Breast epithelium (tissue), 4 donors: ENCODE measurements around the gene STX8. TPM values are rescaled to one million over a fixed set of nuclear protein-coding genes. Genes with fewer than 3 reads are reported as not detected.

ENCODE experiments used
- DNase-seq, 2 donors: peaks; one replicate each; pipeline ENCODE4 v3.0.0-alpha.2; 2019; ENCODE audit warnings: low spot score in 2 of 2
- H3K27ac ChIP-seq, 2 donors: fragments of 200-600 bp; sonication (generic) in 1 of 2; one replicate each; pipeline ENCODE4 v1.5.1; 2016 to 2019; ENCODE audit warnings: mild to moderate bottlenecking in 1 of 2
- H3K27me3 ChIP-seq, 2 donors: fragments of 200-600 bp; sonication (generic) in 1 of 2; one replicate each; pipeline versions ENCODE4 v1.5.1 to v1.6.0; 2017 to 2019; ENCODE audit warnings: control low read depth in 1 of 2, mild to moderate bottlenecking in 1 of 2
- H3K36me3 ChIP-seq: fragments of 200-600 bp; one replicate; pipeline ENCODE4 v1.5.1; 2019
- H3K4me1 ChIP-seq, 2 donors: fragments of 200-600 bp; sonication (generic); one replicate each; pipeline ENCODE4 v1.5.1; 2016 to 2019; ENCODE audit warnings: control low read depth in 1 of 2
- H3K4me3 ChIP-seq, 3 donors: fragments of 200-600 bp; sonication (generic); 1 replicate in 2 of 3; 2 replicates in 1 of 3; pipeline ENCODE4 v1.5.1; 2016 to 2019; ENCODE audit warnings: mild to moderate bottlenecking in 3 of 3, moderate library complexity in 2 of 3
- H3K9me3 ChIP-seq, 2 donors: fragments of 200-600 bp; sonication (generic) in 1 of 2; one replicate each; pipeline ENCODE4 v1.5.1; 2016 to 2019; ENCODE audit warnings: control low read depth in 1 of 2
- CTCF ChIP-seq, 3 donors: fragments of 450-650 bp; IDR thresholded peaks; one replicate each; pipeline ENCODE4 v1.5.1; 2016 to 2017; ENCODE audit warnings: antibody characterized with exemption in 3 of 3, mild to moderate bottlenecking in 3 of 3, moderate library complexity in 3 of 3
- POLR2A ChIP-seq: fragments of 450-650 bp; IDR thresholded peaks from one replicate; pipeline ENCODE4 v1.6.1; 2016; ENCODE audit warnings: antibody characterized with exemption, mild to moderate bottlenecking, moderate library complexity
- POLR2AphosphoS5 ChIP-seq, 3 donors: sonication (generic); formaldehyde crosslinking; IDR thresholded peaks; one replicate each; pipeline ENCODE4 v1.6.1; 2017; ENCODE audit warnings: antibody characterized with exemption in 3 of 3
- intact Hi-C: fragments of 100-400 bp; cut with DNase I; formaldehyde crosslinking; loops from one replicate; pipeline ENCODE4 v1.15.1; 2023; ENCODE audit warnings: low total_unique reads
- total RNA-seq, 3 donors: library from RNA; depleted of rRNA; stranded (reverse); fragments of >200 nt; gene quantifications; one replicate each; pipeline ENCODE4 v1.1.0, GENCODE V29; 2016

The STX8 gene
- total RNA-seq, 3 donors from 2014 or later, result 54.1 to 101 (median 60.4) TPM

- intact Hi-C loops, result no loop called here
- TF ChIP-seq CTCF (IDR thresholded peaks at IDR 0.05) (no peak), POLR2A (no peak), POLR2AphosphoS5 (IDR thresholded peaks at IDR 0.05) (no peak)
- H3K9me3 ChIP-seq, result no peaks in the 10 kb centered on the region
- no peaks in the 10 kb centered on the region for H3K27me3 ChIP-seq
- no peaks in the 10 kb centered on the region for H3K36me3 ChIP-seq
- no peak overlapping the region for H3K4me3 ChIP-seq
- H3K4me1 ChIP-seq, result no peaks in the 10 kb centered on the region
- DNase-seq, result no peak
- H3K27ac ChIP-seq, result no peak overlapping the region
These were observed 326.2 kb downstream of the STX8 start for GRCh38 chr17:9249245-9249953.

GRCh38 chr17:9247401-9247938 lies 328.1 kb downstream of the STX8 start:
- Histone ChIP-seq H3K27me3 (no peaks in the 10 kb centered on the region), H3K4me1 (no peaks in the 10 kb centered on the region), H3K4me3 (no peak overlapping the region), H3K9me3 (no peaks in the 10 kb centered on the region), H3K36me3 (no peaks in the 10 kb centered on the region), H3K27ac (no peak overlapping the region)
- TF ChIP-seq POLR2AphosphoS5 (IDR thresholded peaks at IDR 0.05), result no peak
- intact Hi-C loops, result no loop called here
- DNase-seq, result no peak

GRCh38 chr17:9244066-9245052 lies 331.3 kb downstream of the STX8 start:
- no peak for DNase-seq
- no peaks in the 10 kb centered on the region for H3K27me3 ChIP-seq
- no peak for TF ChIP-seq POLR2A
- no peak for TF ChIP-seq POLR2AphosphoS5 (IDR thresholded peaks at IDR 0.05)
- no peak for TF ChIP-seq CTCF (IDR thresholded peaks at IDR 0.05)
- H3K27ac ChIP-seq, result peak overlapping the region; percentile 65 to 83
- no peak overlapping the region for H3K4me3 ChIP-seq
- no peaks in the 10 kb centered on the region for H3K9me3 ChIP-seq
- peaks cover 0 to 5% of the 10 kb centered on the region in 2 donors for H3K4me1 ChIP-seq
- intact Hi-C loops, result no loop called here
- no peaks in the 10 kb centered on the region for H3K36me3 ChIP-seq

- no peak for TF ChIP-seq CTCF (IDR thresholded peaks at IDR 0.05)
- TF ChIP-seq POLR2A, result no peak
- TF ChIP-seq POLR2AphosphoS5 (IDR thresholded peaks at IDR 0.05), result no peak
- DNase-seq, result no peak
- intact Hi-C loops, result no loop called here
These were observed 332.6 kb downstream of the STX8 start for GRCh38 chr17:9242983-9243382.

GRCh38 chr17:9242497-9242881 lies 333.1 kb downstream of the STX8 start:
- Histone ChIP-seq H3K4me3 (no peak overlapping the region), H3K27me3 (no peaks in the 10 kb centered on the region), H3K36me3 (no peaks in the 10 kb centered on the region), H3K4me1 (peaks cover 0 to 5% of the 10 kb centered on the region in 2 donors), H3K27ac (peak overlapping the region in 1 of 2 donors; percentile 97), H3K9me3 (no peaks in the 10 kb centered on the region)
- DNase-seq, result no peak
- TF ChIP-seq POLR2AphosphoS5 (IDR thresholded peaks at IDR 0.05) (no peak), POLR2A (no peak), CTCF (IDR thresholded peaks at IDR 0.05) (no peak)
- intact Hi-C loops, result no loop called here

More at GRCh38 chr17:9242983-9243382, 332.6 kb downstream of the STX8 start:
- no peaks in the 10 kb centered on the region for H3K27me3 ChIP-seq
- H3K4me3 ChIP-seq, result no peak overlapping the region
- H3K4me1 ChIP-seq, result peaks cover 0 to 5% of the 10 kb centered on the region in 2 donors
- H3K36me3 ChIP-seq, result no peaks in the 10 kb centered on the region
- H3K27ac ChIP-seq, result peak overlapping the region; percentile 42 to 97
- no peaks in the 10 kb centered on the region for H3K9me3 ChIP-seq
